Body of pancreas (tissue), 4 donors: ENCODE data around the gene FNBP1L.

Experiments used
- POLR2A ChIP-seq, 3 donors: fragments of 450-650 bp; IDR thresholded peaks; one replicate each; pipeline ENCODE4 v1.6.1; 2016; ENCODE audit warnings: antibody characterized with exemption in 3 of 3, mild to moderate bottlenecking in 2 of 3
- TF ChIP-seq, protein P1 (sequence below), 7 experiments: fragments of 450-650 bp in 4 of 7; fragments of 200-600 bp in 3 of 7; sonication (generic) in 3 of 7; IDR thresholded peaks; one replicate each; pipeline ENCODE4 v1.5.1; 2016 to 2019; ENCODE audit warnings: antibody characterized with exemption in 7 of 7

DNA sequence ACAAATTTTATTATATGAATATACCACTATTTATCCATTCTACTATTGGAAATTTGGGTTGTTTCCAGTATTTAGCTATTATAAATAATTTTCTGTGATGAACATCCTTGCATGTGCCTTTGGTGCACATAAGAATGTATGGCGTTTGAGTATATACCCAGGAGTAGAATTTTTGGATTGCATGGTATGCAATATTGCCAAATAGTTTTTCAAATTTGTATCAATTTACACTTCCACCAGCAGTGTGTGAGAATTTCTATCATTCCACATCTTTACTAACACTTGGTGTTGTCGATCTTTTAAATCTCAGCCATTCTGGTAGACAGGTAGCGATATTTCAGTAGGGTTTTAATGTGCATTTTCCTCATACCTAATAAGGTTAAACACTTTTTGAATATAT is 9.2 kb upstream of the FNBP1L start:
- TF ChIP-seq POLR2A (IDR thresholded peaks at IDR 0.05), result no peak
- TF ChIP-seq, protein P1, sequence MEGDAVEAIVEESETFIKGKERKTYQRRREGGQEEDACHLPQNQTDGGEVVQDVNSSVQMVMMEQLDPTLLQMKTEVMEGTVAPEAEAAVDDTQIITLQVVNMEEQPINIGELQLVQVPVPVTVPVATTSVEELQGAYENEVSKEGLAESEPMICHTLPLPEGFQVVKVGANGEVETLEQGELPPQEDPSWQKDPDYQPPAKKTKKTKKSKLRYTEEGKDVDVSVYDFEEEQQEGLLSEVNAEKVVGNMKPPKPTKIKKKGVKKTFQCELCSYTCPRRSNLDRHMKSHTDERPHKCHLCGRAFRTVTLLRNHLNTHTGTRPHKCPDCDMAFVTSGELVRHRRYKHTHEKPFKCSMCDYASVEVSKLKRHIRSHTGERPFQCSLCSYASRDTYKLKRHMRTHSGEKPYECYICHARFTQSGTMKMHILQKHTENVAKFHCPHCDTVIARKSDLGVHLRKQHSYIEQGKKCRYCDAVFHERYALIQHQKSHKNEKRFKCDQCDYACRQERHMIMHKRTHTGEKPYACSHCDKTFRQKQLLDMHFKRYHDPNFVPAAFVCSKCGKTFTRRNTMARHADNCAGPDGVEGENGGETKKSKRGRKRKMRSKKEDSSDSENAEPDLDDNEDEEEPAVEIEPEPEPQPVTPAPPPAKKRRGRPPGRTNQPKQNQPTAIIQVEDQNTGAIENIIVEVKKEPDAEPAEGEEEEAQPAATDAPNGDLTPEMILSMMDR (IDR thresholded peaks at IDR 0.05), result no peak
